HG03097 (cell line): ENCODE measurements around the gene SLC27A6.

Experiments used
- ATAC-seq: cut with Tn5 transposase; IDR thresholded peaks from one replicate; pipeline ENCODE4 v1.9.1; 2021; ENCODE audit not compliant: unreplicated experiment, low FRiP score

Gene SLC27A6

GRCh38 chr5:129061849-129062248 lies 96.6 kb downstream of the SLC27A6 start:
- no peak for ATAC-seq

GRCh38 chr5:129063483-129064113 lies 98.3 kb downstream of the SLC27A6 start:
- ATAC-seq, result no peak

GRCh38 chr5:129065721-129066120 lies 100.4 kb downstream of the SLC27A6 start:
- no peak for ATAC-seq

GRCh38 chr5:129067745-129068144 lies 102.5 kb downstream of the SLC27A6 start:
- no peak for ATAC-seq

- ATAC-seq, result no peak
These were observed 104.0 kb downstream of the SLC27A6 start for GRCh38 chr5:129069292-129069691.

- no peak for ATAC-seq
These were observed 107.8 kb downstream of the SLC27A6 start for GRCh38 chr5:129073111-129073510.

- no peak for ATAC-seq
These were observed 109.6 kb downstream of the SLC27A6 start for GRCh38 chr5:129074903-129075302.

- no peak for ATAC-seq
These were observed 112.3 kb downstream of the SLC27A6 start for GRCh38 chr5:129077433-129078075.

- ATAC-seq, result no peak
These were observed 113.0 kb downstream of the SLC27A6 start for GRCh38 chr5:129078247-129078646.

- no peak for ATAC-seq
These were observed 113.4 kb downstream of the SLC27A6 start for GRCh38 chr5:129078660-129079059.

- ATAC-seq, result no peak
These were observed 114.2 kb downstream of the SLC27A6 start for GRCh38 chr5:129079496-129079895.

GRCh38 chr5:129080766-129081165 lies 115.5 kb downstream of the SLC27A6 start:
- no peak for ATAC-seq

- no peak for ATAC-seq
These were observed 117.2 kb downstream of the SLC27A6 start for GRCh38 chr5:129082225-129083136.
